HEK293T (cell line): ENCODE results near the gene SEC61A1.

Experiments
- BHLHE40 ChIP-seq: fragments of 450-650 bp; IDR thresholded peaks from 2 replicates; pipeline ENCODE4 v1.6.1; 2016; ENCODE audit warnings: mild to moderate bottlenecking, moderate library complexity, borderline replicate concordance
- ELF4 ChIP-seq: fragments of 450-650 bp; IDR thresholded peaks from 2 replicates; pipeline ENCODE4 v1.6.1; 2017; ENCODE audit warnings: antibody characterized with exemption
- FOXK2 ChIP-seq: fragments of 450-650 bp; IDR thresholded peaks from 2 replicates; pipeline ENCODE4 v1.6.1; 2016; ENCODE audit warnings: mild to moderate bottlenecking
- LEF1 ChIP-seq: fragments of 450-650 bp; IDR thresholded peaks from 2 replicates; pipeline ENCODE4 v1.6.1; 2017; ENCODE audit warnings: mild to moderate bottlenecking, borderline replicate concordance
- NFRKB ChIP-seq: fragments of 450-650 bp; IDR thresholded peaks from 2 replicates; pipeline ENCODE4 v1.6.1; 2016; ENCODE audit warnings: mild to moderate bottlenecking, moderate library complexity
- SP1 ChIP-seq: fragments of 450-650 bp; IDR thresholded peaks from 2 replicates; pipeline ENCODE4 v1.6.1; 2017
- SUZ12 ChIP-seq: fragments of 450-650 bp; IDR thresholded peaks from 2 replicates; pipeline ENCODE4 v1.6.1; 2016; ENCODE audit warnings: mild to moderate bottlenecking
- TARDBP ChIP-seq: fragments of 450-650 bp; IDR thresholded peaks from 2 replicates; pipeline ENCODE4 v1.6.1; 2016
- ZNF384 ChIP-seq: fragments of 450-650 bp; IDR thresholded peaks from 2 replicates; pipeline ENCODE4 v1.6.1; 2016
- TF ChIP-seq, protein P1 (sequence below): fragments of 450-650 bp; IDR thresholded peaks from 2 replicates; pipeline ENCODE4 v1.6.1; 2016

- TF ChIP-seq SP1, result no peak
- no peak for TF ChIP-seq TARDBP
- TF ChIP-seq, protein P1, sequence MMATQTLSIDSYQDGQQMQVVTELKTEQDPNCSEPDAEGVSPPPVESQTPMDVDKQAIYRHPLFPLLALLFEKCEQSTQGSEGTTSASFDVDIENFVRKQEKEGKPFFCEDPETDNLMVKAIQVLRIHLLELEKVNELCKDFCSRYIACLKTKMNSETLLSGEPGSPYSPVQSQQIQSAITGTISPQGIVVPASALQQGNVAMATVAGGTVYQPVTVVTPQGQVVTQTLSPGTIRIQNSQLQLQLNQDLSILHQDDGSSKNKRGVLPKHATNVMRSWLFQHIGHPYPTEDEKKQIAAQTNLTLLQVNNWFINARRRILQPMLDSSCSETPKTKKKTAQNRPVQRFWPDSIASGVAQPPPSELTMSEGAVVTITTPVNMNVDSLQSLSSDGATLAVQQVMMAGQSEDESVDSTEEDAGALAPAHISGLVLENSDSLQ, result no peak
- TF ChIP-seq BHLHE40, result no peak
- no peak for TF ChIP-seq NFRKB
- TF ChIP-seq ZNF384, result no peak
- TF ChIP-seq LEF1, result no peak
- TF ChIP-seq ELF4, result no peak
- TF ChIP-seq SUZ12, result no peak
- TF ChIP-seq FOXK2, result no peak
Observed at GRCh38 chr3:128084675-128085021, 32.4 kb downstream of the SEC61A1 start.
